Neural progenitor cell (in vitro differentiated cells): ENCODE results near the gene PC. TPM values are rescaled to one million over a fixed set of nuclear protein-coding genes. Genes with fewer than 3 reads are reported as not detected.

ENCODE experiments used
- DNase-seq: peaks from one replicate; pipeline ENCODE4 v3.0.0-alpha.2; 2016; ENCODE audit warnings: low spot score
- H2AFZ ChIP-seq: fragments of 200-600 bp; sonication (generic); replicated peaks from 2 replicates; pipeline ENCODE4 v1.6.1; 2016; ENCODE audit warnings: antibody characterized with exemption
- H3F3A ChIP-seq: fragments of 200-600 bp; sonication (generic); 2 replicates; pipeline ENCODE4 v1.6.1; 2016; ENCODE audit warnings: antibody characterized with exemption, low read depth
- H3K27ac ChIP-seq: fragments of 200-600 bp; sonication (generic); 2 replicates; pipeline ENCODE4 v1.5.1; 2016; ENCODE audit warnings: mild to moderate bottlenecking
- H3K27me3 ChIP-seq: fragments of 200-600 bp; sonication (generic); 2 replicates; pipeline ENCODE4 v1.6.1; 2016; ENCODE audit warnings: mild to moderate bottlenecking, moderate library complexity
- H3K36me3 ChIP-seq: fragments of 200-600 bp; sonication (generic); 2 replicates; pipeline ENCODE4 v1.5.1; 2016
- H3K4me1 ChIP-seq: fragments of 200-600 bp; sonication (generic); 2 replicates; pipeline ENCODE4 v1.6.1; 2016; ENCODE audit warnings: mixed run types
- H3K4me2 ChIP-seq: fragments of 200-600 bp; sonication (generic); 2 replicates; pipeline ENCODE4 v1.6.1; 2016
- H3K4me3 ChIP-seq: fragments of 200-600 bp; sonication (generic); 2 replicates; pipeline ENCODE4 v1.5.1; 2016
- H3K79me2 ChIP-seq: fragments of 200-600 bp; sonication (generic); 2 replicates; pipeline ENCODE4 v1.6.1; 2016; ENCODE audit warnings: low read depth
- H3K9ac ChIP-seq: fragments of 200-600 bp; sonication (generic); 2 replicates; pipeline ENCODE4 v1.6.1; 2016
- H3K9me3 ChIP-seq: fragments of 200-600 bp; sonication (generic); 2 replicates; pipeline ENCODE4 v1.5.1; 2016; ENCODE audit warnings: low read depth
- H4K20me1 ChIP-seq: fragments of 200-600 bp; sonication (generic); 2 replicates; pipeline ENCODE4 v1.6.1; 2016; ENCODE audit warnings: low read depth
- H3K27ac Mint-ChIP-seq: 3 replicates; pipeline ENCODE4 v1.8.0; 2021; ENCODE audit warnings: mixed read lengths
- H3K27me3 Mint-ChIP-seq: 2 replicates; pipeline ENCODE4 v1.8.0; 2022; ENCODE audit warnings: low read depth, mild to moderate bottlenecking, inconsistent platforms, moderate library complexity, mixed read lengths; ENCODE audit not compliant: insufficient read depth
- H3K36me3 Mint-ChIP-seq: 3 replicates; pipeline ENCODE4 v1.8.0; 2021; ENCODE audit warnings: mixed read lengths
- H3K4me1 Mint-ChIP-seq: 3 replicates; pipeline ENCODE4 v1.8.0; 2021; ENCODE audit warnings: mixed read lengths
- H3K4me3 Mint-ChIP-seq: 3 replicates; pipeline ENCODE4 v1.8.0; 2021; ENCODE audit warnings: mild to moderate bottlenecking, moderate library complexity, mixed read lengths
- H3K9me3 Mint-ChIP-seq: 3 replicates; pipeline ENCODE4 v1.8.0; 2020; ENCODE audit warnings: mixed read lengths
- EZH2 ChIP-seq: fragments of 200-600 bp; sonication (generic); IDR thresholded peaks from 2 replicates; pipeline ENCODE4 v1.6.1; 2017; ENCODE audit warnings: antibody characterized with exemption, mild to moderate bottlenecking, moderate library complexity
- EZH2phosphoT487 ChIP-seq: fragments of 200-600 bp; sonication (generic); IDR thresholded peaks from 2 replicates; pipeline ENCODE4 v1.6.1; 2017; ENCODE audit warnings: antibody characterized with exemption
- total RNA-seq: library from RNA; depleted of rRNA; stranded (reverse); fragments of >200 nt; gene quantifications from 2 replicates; pipeline ENCODE4 v1.2.3, GENCODE V29; 2015; ENCODE audit warnings: low replicate concordance
- TF ChIP-seq, protein P1 (sequence below): fragments of 200-600 bp; sonication (generic); IDR thresholded peaks from 2 replicates; pipeline ENCODE4 v1.5.1; 2017; ENCODE audit warnings: antibody characterized with exemption, mild to moderate bottlenecking

The PC gene
- total RNA-seq, 1 donor from 2014 or later = 11.4 TPM

DNA sequence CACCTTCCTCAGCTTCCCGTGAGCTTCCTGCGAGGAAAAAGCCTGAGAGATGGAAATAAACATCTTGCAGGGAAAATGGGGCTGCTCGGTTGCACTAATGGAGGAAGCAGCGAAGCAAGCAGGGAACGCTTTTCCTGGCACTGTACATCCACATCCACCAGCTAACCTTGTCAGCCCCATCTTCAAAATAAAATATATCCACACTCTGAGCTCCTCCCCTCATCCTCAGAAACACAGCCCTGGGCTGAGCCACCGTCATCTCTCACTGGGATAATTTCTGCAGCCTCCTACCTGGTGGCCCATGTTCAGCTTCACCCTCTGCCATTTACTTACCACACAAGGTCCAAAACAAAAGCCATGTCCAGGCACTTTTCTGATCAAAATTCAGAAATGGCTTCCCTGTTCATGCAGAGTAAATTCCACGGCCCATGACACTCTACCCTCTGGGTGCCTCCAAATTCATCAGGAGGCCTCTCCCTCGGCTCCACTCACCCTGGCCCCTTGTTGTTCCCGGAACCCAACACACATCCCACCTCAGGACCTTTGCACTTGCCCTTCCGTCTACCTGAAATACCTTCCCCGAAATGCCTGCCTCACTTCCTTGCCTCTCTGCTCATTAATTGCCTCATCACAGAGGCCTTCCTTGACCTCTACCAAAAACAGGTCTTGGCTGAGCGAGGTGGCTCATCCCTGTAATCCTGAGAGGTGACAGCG lies 29.9 kb upstream of the PC start:
- Mint-ChIP-seq H3K27ac (no peak overlapping the region), H3K4me1 (peaks cover 16% of the 10 kb centered on the region), H3K36me3 (no peaks in the 10 kb centered on the region), H3K4me3 (no peak overlapping the region), H3K27me3 (peaks cover 22% of the 10 kb centered on the region), H3K9me3 (no peaks in the 10 kb centered on the region)
- no peaks in the 10 kb centered on the region for H4K20me1 ChIP-seq
- no peak overlapping the region for H3K4me2 ChIP-seq
- H3K36me3 ChIP-seq = no peaks in the 10 kb centered on the region
- H3K4me1 ChIP-seq = no peaks in the 10 kb centered on the region
- H3F3A ChIP-seq = no peaks in the 10 kb centered on the region
- no peaks in the 10 kb centered on the region for H3K9me3 ChIP-seq
- no peak for TF ChIP-seq EZH2
- TF ChIP-seq, protein P1, sequence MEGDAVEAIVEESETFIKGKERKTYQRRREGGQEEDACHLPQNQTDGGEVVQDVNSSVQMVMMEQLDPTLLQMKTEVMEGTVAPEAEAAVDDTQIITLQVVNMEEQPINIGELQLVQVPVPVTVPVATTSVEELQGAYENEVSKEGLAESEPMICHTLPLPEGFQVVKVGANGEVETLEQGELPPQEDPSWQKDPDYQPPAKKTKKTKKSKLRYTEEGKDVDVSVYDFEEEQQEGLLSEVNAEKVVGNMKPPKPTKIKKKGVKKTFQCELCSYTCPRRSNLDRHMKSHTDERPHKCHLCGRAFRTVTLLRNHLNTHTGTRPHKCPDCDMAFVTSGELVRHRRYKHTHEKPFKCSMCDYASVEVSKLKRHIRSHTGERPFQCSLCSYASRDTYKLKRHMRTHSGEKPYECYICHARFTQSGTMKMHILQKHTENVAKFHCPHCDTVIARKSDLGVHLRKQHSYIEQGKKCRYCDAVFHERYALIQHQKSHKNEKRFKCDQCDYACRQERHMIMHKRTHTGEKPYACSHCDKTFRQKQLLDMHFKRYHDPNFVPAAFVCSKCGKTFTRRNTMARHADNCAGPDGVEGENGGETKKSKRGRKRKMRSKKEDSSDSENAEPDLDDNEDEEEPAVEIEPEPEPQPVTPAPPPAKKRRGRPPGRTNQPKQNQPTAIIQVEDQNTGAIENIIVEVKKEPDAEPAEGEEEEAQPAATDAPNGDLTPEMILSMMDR = no peak
- TF ChIP-seq EZH2phosphoT487 = no peak
- no peak overlapping the region for H3K4me3 ChIP-seq
- H3K27ac ChIP-seq = no peak overlapping the region
- no peak overlapping the region for H3K9ac ChIP-seq
- H2AFZ ChIP-seq = no peak overlapping the region
- H3K79me2 ChIP-seq = no peaks in the 10 kb centered on the region
- no peak for DNase-seq
- H3K27me3 ChIP-seq = no peaks in the 10 kb centered on the region

DNA sequence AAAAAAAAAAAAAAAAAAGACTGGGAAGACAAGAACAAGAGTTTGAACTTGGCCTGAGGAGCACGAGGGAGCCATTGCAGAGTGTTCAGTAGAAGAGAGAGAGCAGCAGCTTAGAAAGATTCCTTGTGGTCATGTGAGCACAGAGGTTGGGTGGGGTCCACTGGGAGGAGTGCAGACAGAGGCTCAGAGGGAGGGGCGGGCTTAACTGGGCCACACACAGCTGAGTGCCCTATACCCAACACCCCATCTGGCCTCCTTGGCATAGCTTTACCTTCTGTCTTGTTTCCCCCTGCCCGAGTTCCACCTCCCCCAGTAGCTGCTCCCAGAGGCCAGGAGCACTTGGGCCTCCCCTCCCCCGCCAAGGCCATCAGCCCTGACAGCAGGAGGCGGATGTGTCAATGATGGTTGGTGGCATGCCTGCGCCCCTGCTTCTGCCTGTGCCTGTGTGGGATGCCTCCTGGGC lies 29.0 kb upstream of the PC start:
- no peak overlapping the region for H3K27ac ChIP-seq
- Mint-ChIP-seq H3K9me3 (no peaks in the 10 kb centered on the region), H3K27ac (peak overlapping the region; percentile 80)

DNA sequence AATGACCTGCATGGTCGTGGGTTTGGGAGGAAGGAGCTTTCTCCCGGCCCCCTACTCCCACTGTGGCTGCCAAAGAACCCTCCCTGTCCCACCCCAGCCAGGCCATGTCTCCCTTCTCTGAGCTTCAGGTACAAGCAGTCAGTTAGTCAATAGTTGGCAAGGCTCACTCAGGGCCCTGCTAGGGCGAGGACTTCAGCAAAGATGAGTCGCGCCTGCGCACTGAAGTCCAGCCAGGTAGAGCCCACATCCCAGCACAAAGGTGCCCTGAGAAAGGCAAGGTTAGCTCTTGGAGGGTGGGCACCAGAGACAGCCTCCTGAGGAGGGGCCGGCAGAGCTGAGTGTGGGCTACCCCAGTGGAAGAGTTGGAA lies 28.0 kb upstream of the PC start:
- Histone ChIP-seq H3K9ac (no peak overlapping the region), H3K9me3 (no peaks in the 10 kb centered on the region)
- H3K36me3 Mint-ChIP-seq = no peaks in the 10 kb centered on the region

More for the DNA sequence above, 29.0 kb upstream of the PC start:
- H3K4me1 Mint-ChIP-seq = peaks cover 16% of the 10 kb centered on the region
- Histone ChIP-seq H3K4me3 (no peak overlapping the region), H3K27me3 (no peaks in the 10 kb centered on the region), H3K79me2 (no peaks in the 10 kb centered on the region), H3F3A (no peaks in the 10 kb centered on the region), H4K20me1 (no peaks in the 10 kb centered on the region), H2AFZ (no peak overlapping the region), H3K9me3 (no peaks in the 10 kb centered on the region), H3K4me1 (no peaks in the 10 kb centered on the region), H3K36me3 (no peaks in the 10 kb centered on the region), H3K9ac (no peak overlapping the region), H3K4me2 (no peak overlapping the region)
- DNase-seq = no peak
- H3K27me3 Mint-ChIP-seq = peaks cover 26% of the 10 kb centered on the region
- no peaks in the 10 kb centered on the region for H3K36me3 Mint-ChIP-seq
- TF ChIP-seq EZH2 (no peak), EZH2phosphoT487 (no peak)
- TF ChIP-seq, protein P1 = no peak
- H3K4me3 Mint-ChIP-seq = no peak overlapping the region

More for the DNA sequence above, 28.0 kb upstream of the PC start:
- Histone ChIP-seq H2AFZ (no peak overlapping the region), H3K4me3 (no peak overlapping the region), H3K79me2 (no peaks in the 10 kb centered on the region), H4K20me1 (no peaks in the 10 kb centered on the region), H3K4me1 (no peaks in the 10 kb centered on the region), H3F3A (no peaks in the 10 kb centered on the region), H3K4me2 (no peak overlapping the region), H3K27me3 (no peaks in the 10 kb centered on the region), H3K36me3 (no peaks in the 10 kb centered on the region), H3K27ac (no peak overlapping the region)
- H3K9me3 Mint-ChIP-seq = no peaks in the 10 kb centered on the region
- H3K27ac Mint-ChIP-seq = no peak overlapping the region
- no peak for TF ChIP-seq EZH2phosphoT487
- TF ChIP-seq, protein P1 = no peak
- TF ChIP-seq EZH2 = no peak
- DNase-seq = no peak
- no peak overlapping the region for H3K4me3 Mint-ChIP-seq
- peaks cover 16% of the 10 kb centered on the region for H3K4me1 Mint-ChIP-seq
- H3K27me3 Mint-ChIP-seq = peaks cover 26% of the 10 kb centered on the region
